Measurements from ENCODE around the gene SLC25A43.
"Not testable (repeated sequence)": the region's sequence is repeated elsewhere in the genome, so short reads cannot be mapped to it uniquely, and the experiment has no call there.

Gene SLC25A43

GRCh38 chrX:119467433-119467832 lies 68.3 kb downstream of the SLC25A43 start:
- no peak overlapping the region for H3K4me3 ChIP-seq (ENCODE audit: low read depth, low read length)

GRCh38 chrX:119467842-119468550 lies 68.9 kb downstream of the SLC25A43 start, which contains the start of gene SLC25A5:
Gene SLC25A5, plus strand, starts transcription at chrX:119468444. Its CDS starts 72 bp downstream, at chrX:119468516.
- peak within 1 kb of the TSS; percentile 65 for H3K4me3 ChIP-seq (ENCODE audit: low read depth, low read length)

- H3K4me3 ChIP-seq (ENCODE audit: low read depth, low read length): peak overlapping the region; percentile 65
These were observed 69.6 kb downstream of the SLC25A43 start for GRCh38 chrX:119468551-119469312.

GRCh38 chrX:119469313-119469635 lies 70.1 kb downstream of the SLC25A43 start:
- H3K4me3 ChIP-seq (ENCODE audit: low read depth, low read length): peak overlapping the region; percentile 60

GRCh38 chrX:119474615-119475388 lies 75.7 kb downstream of the SLC25A43 start:
- H3K4me3 ChIP-seq (ENCODE audit: low read depth, low read length): no peak overlapping the region

- no peak overlapping the region for H3K4me3 ChIP-seq (ENCODE audit: low read depth, low read length)
These were observed 76.4 kb downstream of the SLC25A43 start for GRCh38 chrX:119475389-119476101.

GRCh38 chrX:119477812-119478232 lies 78.7 kb downstream of the SLC25A43 start:
- no peak overlapping the region for H3K4me3 ChIP-seq (ENCODE audit: low read depth, low read length)

GRCh38 chrX:119478504-119478903 lies 79.4 kb downstream of the SLC25A43 start:
- H3K4me3 ChIP-seq (ENCODE audit: low read depth, low read length): no peak overlapping the region

- H3K4me3 ChIP-seq (ENCODE audit: low read depth, low read length): no peak overlapping the region
These were observed 80.7 kb downstream of the SLC25A43 start for GRCh38 chrX:119479845-119480244.

- H3K4me3 ChIP-seq (ENCODE audit: low read depth, low read length): no peak overlapping the region
These were observed 82.2 kb downstream of the SLC25A43 start for GRCh38 chrX:119481323-119481801.

- H3K4me3 ChIP-seq (ENCODE audit: low read depth, low read length): no peak overlapping the region
These were observed 82.9 kb downstream of the SLC25A43 start for GRCh38 chrX:119482041-119482440.

- H3K4me3 ChIP-seq (ENCODE audit: low read depth, low read length): no peak overlapping the region
These were observed 83.6 kb downstream of the SLC25A43 start for GRCh38 chrX:119482481-119483480.

- no peak overlapping the region for H3K4me3 ChIP-seq (ENCODE audit: low read depth, low read length)
These were observed 87.6 kb downstream of the SLC25A43 start for GRCh38 chrX:119486745-119487144.

GRCh38 chrX:119487766-119488165 lies 88.6 kb downstream of the SLC25A43 start:
- not testable (repeated sequence) for H3K4me3 ChIP-seq (ENCODE audit: low read depth, low read length)

- no peak overlapping the region for H3K4me3 ChIP-seq (ENCODE audit: low read depth, low read length)
These were observed 89.6 kb downstream of the SLC25A43 start for GRCh38 chrX:119488749-119489148.

GRCh38 chrX:119489212-119490074 lies 90.3 kb downstream of the SLC25A43 start:
- H3K4me3 ChIP-seq (ENCODE audit: low read depth, low read length): no peak overlapping the region

- no peak overlapping the region for H3K4me3 ChIP-seq (ENCODE audit: low read depth, low read length)
These were observed 93.3 kb downstream of the SLC25A43 start for GRCh38 chrX:119492463-119492862.

- H3K4me3 ChIP-seq (ENCODE audit: low read depth, low read length): not testable (repeated sequence)
These were observed 94.8 kb downstream of the SLC25A43 start for GRCh38 chrX:119493851-119494495.
